ENCODE data around the gene CFAP73. TPM values are rescaled to one million over a fixed set of nuclear protein-coding genes. Genes with fewer than 3 reads are reported as not detected.

The CFAP73 gene
- total RNA-seq, result not detected in 2 replicates

GRCh38 chr12:113149361-113150150 lies at the start of gene CFAP73:
CFAP73 (plus strand) TSS chr12:113149724; CDS start chr12:113149858, 134 bp downstream.
- no peak for TF ChIP-seq CTCF (conservative IDR thresholded peaks at IDR 0.05; ENCODE audit: low read depth, low read length)
- DNase-seq (ENCODE audit: low read depth), result peak; percentile 55
- peak within 1 kb of the TSS; percentile 28 for H3K4me3 ChIP-seq (ENCODE audit: low read depth, low read length)

GRCh38 chr12:113099764-113100163 lies 49.8 kb upstream of the CFAP73 start:
- H3K4me3 ChIP-seq (ENCODE audit: low read depth, low read length), result no peak overlapping the region
- no peak for DNase-seq (ENCODE audit: low read depth)
- TF ChIP-seq CTCF (conservative IDR thresholded peaks at IDR 0.05; ENCODE audit: low read depth, low read length), result no peak

GRCh38 chr12:113101751-113102150 lies 47.8 kb upstream of the CFAP73 start:
- H3K4me3 ChIP-seq (ENCODE audit: low read depth, low read length), result no peak overlapping the region
- TF ChIP-seq CTCF (conservative IDR thresholded peaks at IDR 0.05; ENCODE audit: low read depth, low read length), result no peak
- no peak for DNase-seq (ENCODE audit: low read depth)

- TF ChIP-seq CTCF (conservative IDR thresholded peaks at IDR 0.05; ENCODE audit: low read depth, low read length), result no peak
- no peak overlapping the region for H3K4me3 ChIP-seq (ENCODE audit: low read depth, low read length)
- no peak for DNase-seq (ENCODE audit: low read depth)
These were observed 46.7 kb upstream of the CFAP73 start for GRCh38 chr12:113102811-113103210.

GRCh38 chr12:113103756-113104450 lies 45.6 kb upstream of the CFAP73 start:
- no peak overlapping the region for H3K4me3 ChIP-seq (ENCODE audit: low read depth, low read length)
- TF ChIP-seq CTCF (conservative IDR thresholded peaks at IDR 0.05; ENCODE audit: low read depth, low read length), result no peak
- DNase-seq (ENCODE audit: low read depth), result no peak

GRCh38 chr12:113104953-113105510 lies 44.5 kb upstream of the CFAP73 start:
- DNase-seq (ENCODE audit: low read depth), result no peak
- no peak overlapping the region for H3K4me3 ChIP-seq (ENCODE audit: low read depth, low read length)
- TF ChIP-seq CTCF (conservative IDR thresholded peaks at IDR 0.05; ENCODE audit: low read depth, low read length), result no peak
